ENCODE data around the gene C10orf95. TPM values are rescaled to one million over a fixed set of nuclear protein-coding genes. Genes with fewer than 3 reads are reported as not detected.
A peak's percentile ranks its signal among the peaks of the same experiment; 100 is the strongest.

Gene C10orf95
- total and polyA plus RNA-seq, 2 of the 13 experiments (the other 11 are each of a cell fraction or from before 2014, with no cell fraction given), result 0.05 to 0.07 TPM

DNA sequence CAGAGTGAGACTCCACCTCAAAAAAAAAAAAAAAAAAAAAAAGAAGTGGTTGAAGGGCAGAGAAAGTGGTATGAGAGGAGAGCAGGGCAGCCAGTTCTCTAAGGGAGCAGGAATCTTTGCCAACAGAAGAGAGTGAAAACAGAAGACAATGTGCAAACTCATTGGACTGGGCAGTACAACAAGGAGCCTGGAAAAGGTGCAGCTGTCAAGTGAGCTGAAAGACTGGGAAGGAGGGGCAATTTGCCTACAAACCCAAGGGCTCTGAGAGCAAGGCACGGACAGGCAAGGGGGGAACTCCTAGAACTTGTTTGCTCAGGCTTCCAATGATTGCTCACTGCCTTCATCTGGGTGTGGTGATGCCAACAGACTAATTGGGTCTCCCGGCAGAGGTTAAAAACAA, 41.6 kb upstream of the C10orf95 start:
- no peak overlapping the region for H2AFZ ChIP-seq (ENCODE audit: low read length)
- DNase-seq (ENCODE audit: low spot score) (no peak), ATAC-seq (no peak), FAIRE-seq (no peak)
- H4K20me1 ChIP-seq (ENCODE audit: insufficient read depth, low read length), result no peaks in the 10 kb centered on the region; the same call in 1 of the 2 replicates
- BruUV-seq (replicated peaks), result no TSS peak
- no peaks in the 10 kb centered on the region for H3K27me3 ChIP-seq (ENCODE audit: control insufficient read depth in 1 of 2, insufficient read depth in 2 of 2, low read length in 2 of 2)
- H3K4me1 ChIP-seq (ENCODE audit: insufficient read depth, low read length), result peaks cover 13% of the 10 kb centered on the region; the same call in 1 of the 2 replicates
- H3K27ac ChIP-seq (ENCODE audit: extremely low read length, insufficient read depth, low read length), result no peak overlapping the region
- TF ChIP-seq FOXP1 (IDR thresholded peaks at IDR 0.05) (no peak), FOXP1 (CRISPR knock-in tag; IDR thresholded peaks at IDR 0.05) (no peak), SIX1 (CRISPR knock-in tag; IDR thresholded peaks at IDR 0.05; ENCODE audit: borderline replicate concordance) (no peak), YY1 (IDR thresholded peaks at IDR 0.05; ENCODE audit: insufficient read depth, insufficient replicate concordance, low read depth, low read length) (no peak)
- TF ChIP-seq, protein P1, sequence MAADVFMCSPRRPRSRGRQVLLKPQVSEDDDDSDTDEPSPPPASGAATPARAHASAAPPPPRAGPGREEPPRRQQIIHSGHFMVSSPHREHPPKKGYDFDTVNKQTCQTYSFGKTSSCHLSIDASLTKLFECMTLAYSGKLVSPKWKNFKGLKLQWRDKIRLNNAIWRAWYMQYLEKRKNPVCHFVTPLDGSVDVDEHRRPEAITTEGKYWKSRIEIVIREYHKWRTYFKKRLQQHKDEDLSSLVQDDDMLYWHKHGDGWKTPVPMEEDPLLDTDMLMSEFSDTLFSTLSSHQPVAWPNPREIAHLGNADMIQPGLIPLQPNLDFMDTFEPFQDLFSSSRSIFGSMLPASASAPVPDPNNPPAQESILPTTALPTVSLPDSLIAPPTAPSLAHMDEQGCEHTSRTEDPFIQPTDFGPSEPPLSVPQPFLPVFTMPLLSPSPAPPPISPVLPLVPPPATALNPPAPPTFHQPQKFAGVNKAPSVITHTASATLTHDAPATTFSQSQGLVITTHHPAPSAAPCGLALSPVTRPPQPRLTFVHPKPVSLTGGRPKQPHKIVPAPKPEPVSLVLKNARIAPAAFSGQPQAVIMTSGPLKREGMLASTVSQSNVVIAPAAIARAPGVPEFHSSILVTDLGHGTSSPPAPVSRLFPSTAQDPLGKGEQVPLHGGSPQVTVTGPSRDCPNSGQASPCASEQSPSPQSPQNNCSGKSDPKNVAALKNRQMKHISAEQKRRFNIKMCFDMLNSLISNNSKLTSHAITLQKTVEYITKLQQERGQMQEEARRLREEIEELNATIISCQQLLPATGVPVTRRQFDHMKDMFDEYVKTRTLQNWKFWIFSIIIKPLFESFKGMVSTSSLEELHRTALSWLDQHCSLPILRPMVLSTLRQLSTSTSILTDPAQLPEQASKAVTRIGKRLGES (CRISPR knock-in tag; IDR thresholded peaks at IDR 0.05; ENCODE audit: borderline replicate concordance), result no peak
- CTCF ChIA-PET (ENCODE audit: low intra/inter-chr PET ratio, low total read pairs), result no interaction called here
- WGBS (ENCODE audit: low lambda C conversion rate), result 50% methylated on average over 2 of the region's 2 CpGs
- peaks cover 44% of the 10 kb centered on the region for H3K79me2 ChIP-seq (ENCODE audit: insufficient read depth, low read length)
- H3K36me3 ChIP-seq (replicated peaks in 1 of 2; ENCODE audit: control insufficient read depth in 1 of 2, insufficient read depth in 2 of 2, low read length in 2 of 2), result peaks cover 6 to 16% of the 10 kb centered on the region in 2 experiments
- H3K4me2 ChIP-seq (ENCODE audit: low read depth, low read length), result no peak overlapping the region
- intact Hi-C loops (cut with micrococcal nuclease; ENCODE audit: unreplicated experiment) (no loop called here), in situ Hi-C loops (cut with HindIII; ENCODE audit: extremely low pct_ligation_motif_present, low pct_unique_long_range_greater_than_20kb) (no loop called here)
- H3K9ac ChIP-seq (ENCODE audit: insufficient read depth, low read depth, low read length), result no peak overlapping the region
- H3K9me3 ChIP-seq (ENCODE audit: low read length), result no peaks in the 10 kb centered on the region
- H3K4me3 ChIP-seq (replicated peaks in 1 of 3; ENCODE audit: insufficient read depth in 1 of 3, low read depth in 2 of 3, low read length in 3 of 3), result no peak overlapping the region
- POLR2A ChIA-PET, result no interaction called here

DNA sequence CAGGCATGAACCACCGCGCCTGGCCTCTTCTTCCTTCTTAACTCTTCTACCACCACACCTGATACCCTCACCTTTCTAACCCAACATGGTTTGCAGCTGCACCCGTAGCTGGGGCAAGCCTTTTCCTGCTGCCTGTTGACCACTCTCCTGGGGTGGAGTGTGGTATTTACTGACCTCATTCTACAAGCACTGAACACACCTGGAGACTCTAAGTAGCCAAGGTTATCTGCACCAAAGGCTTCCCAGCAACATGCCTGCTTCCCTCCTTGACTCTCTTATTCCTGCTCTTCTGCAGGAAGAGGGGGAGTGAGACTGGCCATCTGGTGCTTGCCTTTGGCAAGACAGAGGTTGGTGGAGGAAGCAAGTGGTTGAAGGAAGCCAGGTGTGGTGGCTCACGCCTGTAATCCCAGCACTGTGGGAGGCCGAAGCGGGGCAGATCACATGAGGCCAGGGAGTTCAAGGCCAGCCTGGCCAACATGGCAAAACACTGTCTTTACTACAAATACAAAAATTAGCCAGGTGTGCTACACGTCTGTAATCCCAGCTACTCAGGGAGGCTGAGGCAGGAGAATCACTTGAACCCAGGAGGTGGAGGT, 41.1 kb upstream of the C10orf95 start:
- TF ChIP-seq, protein P2, sequence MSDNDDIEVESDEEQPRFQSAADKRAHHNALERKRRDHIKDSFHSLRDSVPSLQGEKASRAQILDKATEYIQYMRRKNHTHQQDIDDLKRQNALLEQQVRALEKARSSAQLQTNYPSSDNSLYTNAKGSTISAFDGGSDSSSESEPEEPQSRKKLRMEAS (IDR thresholded peaks at IDR 0.05), result no peak
- peak; percentile 51; the same call in 1 of the 2 replicates for TF ChIP-seq ZNF460 (CRISPR knock-in tag; IDR thresholded peaks at IDR 0.05; ENCODE audit: borderline replicate concordance)

More for the DNA sequence above, 41.1 kb upstream of the C10orf95 start:
- Histone ChIP-seq H4K20me1 (ENCODE audit: insufficient read depth, low read length) (no peaks in the 10 kb centered on the region; the same call in 1 of the 2 replicates), H2AFZ (ENCODE audit: low read length) (no peak overlapping the region), H3K27me3 (ENCODE audit: control insufficient read depth in 1 of 2, insufficient read depth in 2 of 2, low read length in 2 of 2) (no peaks in the 10 kb centered on the region), H3K9me3 (ENCODE audit: low read length) (no peaks in the 10 kb centered on the region), H3K9ac (ENCODE audit: insufficient read depth, low read depth, low read length) (no peak overlapping the region), H3K4me3 (replicated peaks in 1 of 3; ENCODE audit: insufficient read depth in 1 of 3, low read depth in 2 of 3, low read length in 3 of 3) (no peak overlapping the region), H3K4me2 (ENCODE audit: low read depth, low read length) (no peak overlapping the region), H3K36me3 (replicated peaks in 1 of 2; ENCODE audit: control insufficient read depth in 1 of 2, insufficient read depth in 2 of 2, low read length in 2 of 2) (peaks cover 6 to 17% of the 10 kb centered on the region in 2 experiments), H3K27ac (ENCODE audit: extremely low read length, insufficient read depth, low read length) (no peak overlapping the region), H3K79me2 (ENCODE audit: insufficient read depth, low read length) (peaks cover 39% of the 10 kb centered on the region), H3K4me1 (ENCODE audit: insufficient read depth, low read length) (peaks cover 13% of the 10 kb centered on the region; the same call in 1 of the 2 replicates)
- over 99% methylated on average over 7 of the region's 7 CpGs for WGBS (ENCODE audit: low lambda C conversion rate)
- no peak for DNase-seq (ENCODE audit: low spot score)
- no TSS peak for BruUV-seq (replicated peaks)
- no peak for FAIRE-seq
- in situ Hi-C loops (cut with HindIII; ENCODE audit: extremely low pct_ligation_motif_present, low pct_unique_long_range_greater_than_20kb), result no loop called here
- ChIA-PET CTCF (ENCODE audit: low intra/inter-chr PET ratio, low total read pairs) (no interaction called here), POLR2A (no interaction called here)
- intact Hi-C loops (cut with micrococcal nuclease; ENCODE audit: unreplicated experiment), result no loop called here
- ATAC-seq, result no peak
